ENCODE data around the gene RCOR1.

GRCh38 chr14:102738373-102739189 lies 146.1 kb downstream of the RCOR1 start:
- TF ChIP-seq, protein P1, sequence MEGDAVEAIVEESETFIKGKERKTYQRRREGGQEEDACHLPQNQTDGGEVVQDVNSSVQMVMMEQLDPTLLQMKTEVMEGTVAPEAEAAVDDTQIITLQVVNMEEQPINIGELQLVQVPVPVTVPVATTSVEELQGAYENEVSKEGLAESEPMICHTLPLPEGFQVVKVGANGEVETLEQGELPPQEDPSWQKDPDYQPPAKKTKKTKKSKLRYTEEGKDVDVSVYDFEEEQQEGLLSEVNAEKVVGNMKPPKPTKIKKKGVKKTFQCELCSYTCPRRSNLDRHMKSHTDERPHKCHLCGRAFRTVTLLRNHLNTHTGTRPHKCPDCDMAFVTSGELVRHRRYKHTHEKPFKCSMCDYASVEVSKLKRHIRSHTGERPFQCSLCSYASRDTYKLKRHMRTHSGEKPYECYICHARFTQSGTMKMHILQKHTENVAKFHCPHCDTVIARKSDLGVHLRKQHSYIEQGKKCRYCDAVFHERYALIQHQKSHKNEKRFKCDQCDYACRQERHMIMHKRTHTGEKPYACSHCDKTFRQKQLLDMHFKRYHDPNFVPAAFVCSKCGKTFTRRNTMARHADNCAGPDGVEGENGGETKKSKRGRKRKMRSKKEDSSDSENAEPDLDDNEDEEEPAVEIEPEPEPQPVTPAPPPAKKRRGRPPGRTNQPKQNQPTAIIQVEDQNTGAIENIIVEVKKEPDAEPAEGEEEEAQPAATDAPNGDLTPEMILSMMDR (IDR thresholded peaks at IDR 0.05; ENCODE audit: insufficient read depth, low read length, poor library complexity, severe bottlenecking): no peak
- no peak for TF ChIP-seq EZH2phosphoT487 (conservative IDR thresholded peaks at IDR 0.05; ENCODE audit: low read length)
